ENCODE results near the gene CASP4. TPM values are rescaled to one million over a fixed set of nuclear protein-coding genes. Genes with fewer than 3 reads are reported as not detected.

The CASP4 gene
- total and polyA plus RNA-seq, 2 of the 4 experiments (the other 2 are of a cell fraction): 82.5 to 91.9 TPM

DNA sequence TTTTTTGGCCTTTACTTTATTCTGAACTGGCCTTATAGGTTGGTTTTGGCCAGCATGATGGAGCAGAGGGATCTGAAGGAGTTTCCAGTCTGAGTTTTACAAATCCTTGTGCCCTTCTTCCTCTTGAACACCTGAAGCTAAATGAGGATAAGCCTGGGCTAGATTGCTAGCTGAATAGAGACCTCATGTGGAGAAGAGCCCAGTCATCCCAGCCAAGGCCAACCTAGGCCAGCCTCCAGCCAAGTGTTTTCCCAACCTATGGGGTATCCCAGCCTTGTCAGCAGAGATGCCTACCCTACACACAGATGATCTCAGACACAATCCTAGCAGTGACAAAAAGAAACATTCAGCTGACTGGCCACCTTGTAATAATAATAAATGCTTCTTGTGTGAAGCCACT, 69.1 kb downstream of the CASP4 start:
- Histone ChIP-seq H3K4me3 (ENCODE audit: insufficient read depth, low read depth, low read length) (no peak overlapping the region), H4K91ac (ENCODE audit: insufficient read depth, low read depth, low read length) (no peak overlapping the region), H3K4me1 (ENCODE audit: control insufficient read depth, insufficient read depth, low read length) (peaks cover 2% of the 10 kb centered on the region; the same call in 1 of the 2 replicates), H3K36me3 (ENCODE audit: control insufficient read depth, insufficient read depth, low read length) (no peaks in the 10 kb centered on the region), H3K27me3 (ENCODE audit: control insufficient read depth, insufficient read depth, low read length) (no peaks in the 10 kb centered on the region), H2BK120ac (ENCODE audit: low read depth, low read length) (no peak overlapping the region), H3K56ac (ENCODE audit: extremely low read depth, insufficient read depth, low read length) (no peak overlapping the region), H2AK9ac (replicated peaks; ENCODE audit: low read depth, low read length, poor library complexity) (no peak overlapping the region), H2BK5ac (ENCODE audit: low read depth, low read length, poor library complexity, severe bottlenecking) (no peak overlapping the region), H4K20me1 (ENCODE audit: insufficient read depth, low read length) (no peaks in the 10 kb centered on the region), H2BK20ac (ENCODE audit: low read depth, low read length) (no peak overlapping the region), H3K18ac (ENCODE audit: low read depth, low read length) (no peak overlapping the region), H2BK15ac (ENCODE audit: low read depth, low read length) (peak overlapping the region; percentile 87; the same call in 1 of the 3 replicates), H3K23ac (ENCODE audit: low read depth, low read length) (no peak overlapping the region), H3K14ac (replicated peaks; ENCODE audit: low read depth, low read length) (0 out of 2 replicates have a peak overlapping the region, but pooled peaks have one; percentile 29), H3K9me3 (ENCODE audit: control insufficient read depth, insufficient read depth, low read length) (no peaks in the 10 kb centered on the region), H4K8ac (ENCODE audit: low read depth in 2 of 2, low read length in 2 of 2) (no peak overlapping the region), H3K4me2 (ENCODE audit: low read depth, low read length) (no peak overlapping the region), H2AK5ac (ENCODE audit: low read depth, low read length) (peak overlapping the region; percentile 75; the same call in 1 of the 2 replicates), H3K27ac (ENCODE audit: insufficient read depth, low read length) (no peak overlapping the region), H3K9ac (ENCODE audit: low read depth, low read length) (no peak overlapping the region), H3K9me1 (ENCODE audit: insufficient read depth, low read length) (no peaks in the 10 kb centered on the region; the same call in 1 of the 2 replicates), H4K5ac (ENCODE audit: low read depth, low read length) (no peak overlapping the region), H3K79me1 (ENCODE audit: low read depth in 1 of 2, low read length in 2 of 2) (no peaks in the 10 kb centered on the region), H3K4ac (ENCODE audit: low read depth, low read length) (peak overlapping the region; percentile 47; the same call in 1 of the 2 replicates), H2AFZ (replicated peaks; ENCODE audit: low read length, poor library complexity) (no peak overlapping the region)
- intact Hi-C loops (cut with micrococcal nuclease) (no loop called here), dilution Hi-C loops (cut with HindIII; ENCODE audit: low sequenced_read_pairs, unreplicated experiment) (no loop called here), in situ Hi-C loops (cut with MboI; ENCODE audit: low sequenced_read_pairs) (no loop called here)
- TF ChIP-seq RCOR1 (IDR thresholded peaks at IDR 0.05; ENCODE audit: insufficient replicate concordance, low read length) (no peak), MXI1 (IDR thresholded peaks at IDR 0.05; ENCODE audit: borderline replicate concordance, low read depth, low read length) (no peak), RFX5 (IDR thresholded peaks at IDR 0.05; ENCODE audit: low read depth, low read length) (no peak), MAFK (IDR thresholded peaks at IDR 0.05; ENCODE audit: low read depth, low read length) (no peak), MAZ (IDR thresholded peaks at IDR 0.05; ENCODE audit: borderline replicate concordance, low read depth, low read length) (no peak), CEBPB (IDR thresholded peaks at IDR 0.05; ENCODE audit: low read depth, low read length) (no peak), FOS (IDR thresholded peaks at IDR 0.05; ENCODE audit: low read depth, low read length) (no peak), NFE2L2 (IDR thresholded peaks at IDR 0.05; ENCODE audit: low read depth, low read length) (no peak), POLR2A (IDR thresholded peaks at IDR 0.05; ENCODE audit: low read depth, low read length) (no peak), CHD1 (IDR thresholded peaks at IDR 0.05; ENCODE audit: low read depth, low read length) (no peak), SMC3 (IDR thresholded peaks at IDR 0.05; ENCODE audit: low read depth, low read length) (no peak), BHLHE40 (IDR thresholded peaks at IDR 0.05; ENCODE audit: low read depth, low read length) (no peak)
- TF ChIP-seq, protein P1, sequence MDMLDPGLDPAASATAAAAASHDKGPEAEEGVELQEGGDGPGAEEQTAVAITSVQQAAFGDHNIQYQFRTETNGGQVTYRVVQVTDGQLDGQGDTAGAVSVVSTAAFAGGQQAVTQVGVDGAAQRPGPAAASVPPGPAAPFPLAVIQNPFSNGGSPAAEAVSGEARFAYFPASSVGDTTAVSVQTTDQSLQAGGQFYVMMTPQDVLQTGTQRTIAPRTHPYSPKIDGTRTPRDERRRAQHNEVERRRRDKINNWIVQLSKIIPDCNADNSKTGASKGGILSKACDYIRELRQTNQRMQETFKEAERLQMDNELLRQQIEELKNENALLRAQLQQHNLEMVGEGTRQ (IDR thresholded peaks at IDR 0.05; ENCODE audit: low read depth, low read length): no peak
- TF ChIP-seq, protein P2, sequence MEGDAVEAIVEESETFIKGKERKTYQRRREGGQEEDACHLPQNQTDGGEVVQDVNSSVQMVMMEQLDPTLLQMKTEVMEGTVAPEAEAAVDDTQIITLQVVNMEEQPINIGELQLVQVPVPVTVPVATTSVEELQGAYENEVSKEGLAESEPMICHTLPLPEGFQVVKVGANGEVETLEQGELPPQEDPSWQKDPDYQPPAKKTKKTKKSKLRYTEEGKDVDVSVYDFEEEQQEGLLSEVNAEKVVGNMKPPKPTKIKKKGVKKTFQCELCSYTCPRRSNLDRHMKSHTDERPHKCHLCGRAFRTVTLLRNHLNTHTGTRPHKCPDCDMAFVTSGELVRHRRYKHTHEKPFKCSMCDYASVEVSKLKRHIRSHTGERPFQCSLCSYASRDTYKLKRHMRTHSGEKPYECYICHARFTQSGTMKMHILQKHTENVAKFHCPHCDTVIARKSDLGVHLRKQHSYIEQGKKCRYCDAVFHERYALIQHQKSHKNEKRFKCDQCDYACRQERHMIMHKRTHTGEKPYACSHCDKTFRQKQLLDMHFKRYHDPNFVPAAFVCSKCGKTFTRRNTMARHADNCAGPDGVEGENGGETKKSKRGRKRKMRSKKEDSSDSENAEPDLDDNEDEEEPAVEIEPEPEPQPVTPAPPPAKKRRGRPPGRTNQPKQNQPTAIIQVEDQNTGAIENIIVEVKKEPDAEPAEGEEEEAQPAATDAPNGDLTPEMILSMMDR (conservative IDR thresholded peaks at IDR 0.05; ENCODE audit: low read depth, low read length): no peak
- TF ChIP-seq, protein P3, sequence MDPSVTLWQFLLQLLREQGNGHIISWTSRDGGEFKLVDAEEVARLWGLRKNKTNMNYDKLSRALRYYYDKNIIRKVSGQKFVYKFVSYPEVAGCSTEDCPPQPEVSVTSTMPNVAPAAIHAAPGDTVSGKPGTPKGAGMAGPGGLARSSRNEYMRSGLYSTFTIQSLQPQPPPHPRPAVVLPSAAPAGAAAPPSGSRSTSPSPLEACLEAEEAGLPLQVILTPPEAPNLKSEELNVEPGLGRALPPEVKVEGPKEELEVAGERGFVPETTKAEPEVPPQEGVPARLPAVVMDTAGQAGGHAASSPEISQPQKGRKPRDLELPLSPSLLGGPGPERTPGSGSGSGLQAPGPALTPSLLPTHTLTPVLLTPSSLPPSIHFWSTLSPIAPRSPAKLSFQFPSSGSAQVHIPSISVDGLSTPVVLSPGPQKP (IDR thresholded peaks at IDR 0.05; ENCODE audit: borderline replicate concordance, low read depth, low read length): no peak
- BruUV-seq (replicated peaks): no TSS peak
- CTCF ChIA-PET: no interaction called here
- DNase-seq (no peak), ATAC-seq (ENCODE audit: low read depth) (no peak)
- POLR2A ChIA-PET (ENCODE audit: unreplicated experiment): no interaction called here
